Osteoblast (primary cell): ENCODE results near the gene ZBTB7C. TPM values are rescaled to one million over a fixed set of nuclear protein-coding genes. Genes with fewer than 3 reads are reported as not detected.
A peak's percentile ranks its signal among the peaks of the same experiment; 100 is the strongest.

Experiments
- DNase-seq: peaks from one replicate; pipeline ENCODE4 v3.0.0; 2011; ENCODE audit warnings: low spot score, mixed read lengths; ENCODE audit not compliant: insufficient read length; ENCODE audit errors: missing footprints
- H2AFZ ChIP-seq: 2 replicates; pipeline ENCODE4 v1.6.0; 2011; ENCODE audit warnings: mild to moderate bottlenecking, low read length
- H3K27ac ChIP-seq: 2 replicates; pipeline ENCODE4 v1.5.1; 2011; ENCODE audit warnings: mild to moderate bottlenecking, low read depth, low read length, moderate library complexity
- H3K27me3 ChIP-seq: 2 replicates; pipeline ENCODE4 v1.6.0; 2012; ENCODE audit warnings: mild to moderate bottlenecking, control low read depth, inconsistent platforms, low read length, moderate library complexity; ENCODE audit not compliant: insufficient read depth
- H3K36me3 ChIP-seq: 2 replicates; pipeline ENCODE4 v1.5.1; 2011; ENCODE audit warnings: mild to moderate bottlenecking, low read length, control low read depth, moderate library complexity; ENCODE audit not compliant: insufficient read depth
- H3K4me1 ChIP-seq: 2 replicates; pipeline ENCODE4 v1.5.1; 2011; ENCODE audit warnings: mild to moderate bottlenecking, low read length, control low read depth, moderate library complexity; ENCODE audit not compliant: insufficient read depth
- H3K4me2 ChIP-seq: 2 replicates; pipeline ENCODE4 v1.6.0; 2011; ENCODE audit warnings: mild to moderate bottlenecking, low read length; ENCODE audit not compliant: insufficient read depth
- H3K4me3 ChIP-seq: fragments of 200-600 bp; sonication (generic); 3 replicates; pipeline ENCODE4 v1.5.1; 2012; ENCODE audit warnings: mild to moderate bottlenecking, low read length, inconsistent platforms; ENCODE audit not compliant: insufficient read depth
- H3K79me2 ChIP-seq: 2 replicates; pipeline ENCODE4 v1.6.0; 2012; ENCODE audit warnings: mild to moderate bottlenecking, low read length, control low read depth, inconsistent platforms; ENCODE audit not compliant: insufficient read depth
- H3K9me3 ChIP-seq: 2 replicates; pipeline ENCODE4 v1.5.1; 2011; ENCODE audit warnings: low read depth, low read length, control low read depth
- H4K20me1 ChIP-seq: 2 replicates; pipeline ENCODE4 v1.6.0; 2012; ENCODE audit warnings: mild to moderate bottlenecking, low read length, control low read depth; ENCODE audit not compliant: insufficient read depth
- CTCF ChIP-seq: IDR thresholded peaks from 2 replicates; pipeline ENCODE4 v1.5.1; 2011; ENCODE audit warnings: mild to moderate bottlenecking, low read depth, low read length, moderate library complexity; ENCODE audit errors: extremely low read depth
- total RNA-seq: library from RNA; depleted of rRNA; stranded (reverse); fragments of >200 nt; gene quantifications from 2 replicates; pipeline ENCODE4 v1.2.3, GENCODE V29; 2012

The ZBTB7C gene
- total RNA-seq, 1 donor, result 0.36 TPM

GRCh38 chr18:48039769-48040215 lies 369.4 kb downstream of the ZBTB7C start:
- no peak overlapping the region for H3K4me3 ChIP-seq
- H3K4me1 ChIP-seq, result no peaks in the 10 kb centered on the region
- no peak for TF ChIP-seq CTCF

GRCh38 chr18:48038636-48039035 lies 370.5 kb downstream of the ZBTB7C start:
- DNase-seq, result no peak
- no peak overlapping the region for H3K27ac ChIP-seq
- H3K79me2 ChIP-seq, result no peaks in the 10 kb centered on the region
- no peak overlapping the region for H3K4me3 ChIP-seq
- H2AFZ ChIP-seq, result no peak overlapping the region
- H3K36me3 ChIP-seq, result no peaks in the 10 kb centered on the region
- no peaks in the 10 kb centered on the region for H4K20me1 ChIP-seq
- peaks cover 3% of the 10 kb centered on the region for H3K4me1 ChIP-seq
- no peak for TF ChIP-seq CTCF
- H3K9me3 ChIP-seq, result no peaks in the 10 kb centered on the region
- H3K27me3 ChIP-seq, result no peaks in the 10 kb centered on the region
- no peak overlapping the region for H3K4me2 ChIP-seq

More at GRCh38 chr18:48039769-48040215, 369.4 kb downstream of the ZBTB7C start:
- Histone ChIP-seq H4K20me1 (no peaks in the 10 kb centered on the region), H3K9me3 (no peaks in the 10 kb centered on the region), H3K27ac (no peak overlapping the region), H3K36me3 (no peaks in the 10 kb centered on the region), H3K4me2 (no peak overlapping the region), H2AFZ (no peak overlapping the region), H3K79me2 (no peaks in the 10 kb centered on the region), H3K27me3 (no peaks in the 10 kb centered on the region)
- DNase-seq, result no peak

- TF ChIP-seq CTCF, result peak; percentile 20
- no peak overlapping the region for H3K4me3 ChIP-seq
Observed at GRCh38 chr18:48037481-48038271, 371.5 kb downstream of the ZBTB7C start.

GRCh38 chr18:48036641-48037421 lies 372.4 kb downstream of the ZBTB7C start:
- H3K27ac ChIP-seq, result no peak overlapping the region
- no peaks in the 10 kb centered on the region for H3K9me3 ChIP-seq
- no peak overlapping the region for H3K4me2 ChIP-seq
- H3K4me3 ChIP-seq, result no peak overlapping the region
- H3K4me1 ChIP-seq, result peaks cover 9% of the 10 kb centered on the region
- H4K20me1 ChIP-seq, result no peaks in the 10 kb centered on the region
- peak; percentile 82 for DNase-seq
- no peak for TF ChIP-seq CTCF
- no peaks in the 10 kb centered on the region for H3K36me3 ChIP-seq
- H2AFZ ChIP-seq, result peak overlapping the region; percentile 54
- H3K79me2 ChIP-seq, result no peaks in the 10 kb centered on the region
- H3K27me3 ChIP-seq, result no peaks in the 10 kb centered on the region

More at GRCh38 chr18:48037481-48038271, 371.5 kb downstream of the ZBTB7C start:
- Histone ChIP-seq H3K4me1 (peaks cover 9% of the 10 kb centered on the region), H3K36me3 (no peaks in the 10 kb centered on the region), H3K79me2 (no peaks in the 10 kb centered on the region), H3K27ac (no peak overlapping the region), H4K20me1 (no peaks in the 10 kb centered on the region), H3K27me3 (no peaks in the 10 kb centered on the region), H2AFZ (no peak overlapping the region), H3K4me2 (no peak overlapping the region), H3K9me3 (no peaks in the 10 kb centered on the region)
- no peak for DNase-seq
